Calu3 (cell line): ENCODE data around the gene MRPL1. TPM values are rescaled to one million over a fixed set of nuclear protein-coding genes. Genes with fewer than 3 reads are reported as not detected.
"Not testable (repeated sequence)": the region's sequence is repeated elsewhere in the genome, so short reads cannot be mapped to it uniquely, and the experiment has no call there.

Source experiments
- BruUV-seq: library from RNA; stranded (reverse); fragments of 400-500 nt; replicated peaks from 2 replicates; lab custom pipeline; 2021; lab: Mats Ljungman, UMichigan
- CTCF ChIA-PET: fragments of 300-600 bp; sonication (Branson Sonifier 250); formaldehyde crosslinking; loops from one replicate; lab custom pipeline; 2022; ENCODE audit warnings: antibody characterized with exemption; lab: Charles Lee
- DNase-seq: peaks from one replicate; pipeline ENCODE4 v3.0.0; 2022
- H3K27ac Mint-ChIP-seq: one replicate; pipeline ENCODE4 v1.8.0; 2022; ENCODE audit warnings: mixed read lengths; ENCODE audit not compliant: unreplicated experiment
- H3K27me3 Mint-ChIP-seq: one replicate; pipeline ENCODE4 v1.8.0; 2022; ENCODE audit warnings: mixed read lengths; ENCODE audit not compliant: unreplicated experiment
- H3K36me3 Mint-ChIP-seq: one replicate; pipeline ENCODE4 v1.8.0; 2022; ENCODE audit warnings: mild to moderate bottlenecking, moderate library complexity, mixed read lengths; ENCODE audit not compliant: insufficient read depth, unreplicated experiment
- H3K4me1 Mint-ChIP-seq: one replicate; pipeline ENCODE4 v1.8.0; 2022; ENCODE audit warnings: mild to moderate bottlenecking, low read depth, mixed read lengths; ENCODE audit not compliant: unreplicated experiment
- H3K4me3 Mint-ChIP-seq: one replicate; pipeline ENCODE4 v1.8.0; 2022; ENCODE audit warnings: mild to moderate bottlenecking, low read depth, moderate library complexity, mixed read lengths; ENCODE audit not compliant: unreplicated experiment
- H3K9me3 Mint-ChIP-seq: one replicate; pipeline ENCODE4 v1.8.0; 2022; ENCODE audit warnings: low read depth, mixed read lengths; ENCODE audit not compliant: unreplicated experiment
- CTCF ChIP-seq: fragments of 200-600 bp; IDR thresholded peaks from one replicate; pipeline ENCODE4 v1.8.0; 2022; ENCODE audit warnings: antibody characterized with exemption; ENCODE audit not compliant: unreplicated experiment
- intact Hi-C: fragments of 100-400 bp; cut with micrococcal nuclease; formaldehyde crosslinking; loops from one replicate; pipeline ENCODE4 v1.10.0; 2022; ENCODE audit not compliant: unreplicated experiment
- total RNA-seq: library from RNA; stranded (reverse); gene quantifications from 2 replicates; pipeline ENCODE4 v1.2.3, GENCODE V29; 2022

MRPL1 gene
- total RNA-seq, 1 experiment from 2014 or later = 29.3 TPM

DNA sequence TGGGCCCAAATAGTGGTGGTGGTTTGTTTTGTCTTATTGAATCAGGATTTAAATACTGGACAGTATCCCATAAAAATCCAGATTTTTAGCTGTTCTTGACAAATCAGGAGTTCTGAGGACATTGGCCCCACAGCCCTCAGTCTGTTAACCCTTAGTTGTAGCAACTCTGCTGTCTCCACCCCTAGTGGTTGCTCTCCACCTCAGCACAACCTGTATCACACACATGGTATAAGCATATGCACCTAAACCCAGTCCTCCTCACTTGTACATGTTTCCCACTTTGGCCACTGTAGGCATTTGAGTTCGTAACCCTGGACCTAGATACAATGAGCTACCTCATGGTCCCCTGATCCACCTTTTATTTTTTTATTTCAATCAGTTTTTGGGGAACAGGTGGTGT is 75.9 kb downstream of the MRPL1 start:
- H3K9me3 Mint-ChIP-seq = no peaks in the 10 kb centered on the region
- intact Hi-C loops = no loop called here
- BruUV-seq = no TSS peak
- CTCF ChIA-PET = no interaction called here
- no peaks in the 10 kb centered on the region for H3K36me3 Mint-ChIP-seq
- no peaks in the 10 kb centered on the region for H3K27me3 Mint-ChIP-seq
- no peak overlapping the region for H3K4me3 Mint-ChIP-seq
- H3K4me1 Mint-ChIP-seq = no peaks in the 10 kb centered on the region
- no peak for TF ChIP-seq CTCF
- no peak overlapping the region for H3K27ac Mint-ChIP-seq
- DNase-seq = no peak

- intact Hi-C loops, H3K27ac Mint-ChIP-seq, CTCF ChIA-PET, H3K27me3 Mint-ChIP-seq, H3K9me3 Mint-ChIP-seq, H3K36me3 Mint-ChIP-seq, BruUV-seq, DNase-seq, H3K4me1 Mint-ChIP-seq, H3K4me3 Mint-ChIP-seq: not testable (repeated sequence)
Measured at GRCh38 chr4:77945929-77946328, 83.3 kb downstream of the MRPL1 start.

DNA sequence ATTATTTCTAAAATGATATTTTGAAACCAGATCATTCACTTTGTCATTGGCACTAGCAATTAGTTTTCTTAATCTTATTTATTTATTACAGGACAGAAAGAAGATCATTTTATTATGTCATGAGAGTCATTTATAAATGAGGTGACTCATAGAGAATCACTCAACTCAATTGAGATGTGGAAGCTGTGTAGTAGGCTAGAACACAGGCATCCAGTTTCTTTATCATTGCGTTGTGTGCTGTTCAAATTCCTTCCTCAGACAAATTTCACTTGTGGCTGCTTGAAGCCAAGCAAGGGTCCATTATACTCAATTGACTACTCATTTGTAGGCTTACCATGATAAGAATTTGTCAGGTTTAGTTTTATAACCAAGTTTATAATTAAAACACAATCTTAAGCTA is 87.6 kb downstream of the MRPL1 start:
- CTCF ChIA-PET = no interaction called here
- DNase-seq = no peak
- Mint-ChIP-seq H3K27ac (no peak overlapping the region), H3K36me3 (no peaks in the 10 kb centered on the region), H3K9me3 (no peaks in the 10 kb centered on the region), H3K4me1 (no peaks in the 10 kb centered on the region), H3K27me3 (no peaks in the 10 kb centered on the region), H3K4me3 (no peak overlapping the region)
- TF ChIP-seq CTCF = no peak
- intact Hi-C loops = loop anchor here (10.0 kb wide), 1 partner anchor 915 kb away; no protein-coding TSS in a partner anchor
- no TSS peak for BruUV-seq

- Mint-ChIP-seq H3K4me3 (no peak overlapping the region), H3K9me3 (no peaks in the 10 kb centered on the region), H3K27ac (no peak overlapping the region), H3K36me3 (no peaks in the 10 kb centered on the region), H3K4me1 (no peaks in the 10 kb centered on the region), H3K27me3 (no peaks in the 10 kb centered on the region)
- no peak for DNase-seq
- no peak for TF ChIP-seq CTCF
- intact Hi-C loops = loop anchor here (10.0 kb wide), 1 partner anchor 912 kb away; no protein-coding TSS in a partner anchor
- BruUV-seq = no TSS peak
- CTCF ChIA-PET = no interaction called here
Measured at GRCh38 chr4:77952457-77952856, 89.8 kb downstream of the MRPL1 start.

DNA sequence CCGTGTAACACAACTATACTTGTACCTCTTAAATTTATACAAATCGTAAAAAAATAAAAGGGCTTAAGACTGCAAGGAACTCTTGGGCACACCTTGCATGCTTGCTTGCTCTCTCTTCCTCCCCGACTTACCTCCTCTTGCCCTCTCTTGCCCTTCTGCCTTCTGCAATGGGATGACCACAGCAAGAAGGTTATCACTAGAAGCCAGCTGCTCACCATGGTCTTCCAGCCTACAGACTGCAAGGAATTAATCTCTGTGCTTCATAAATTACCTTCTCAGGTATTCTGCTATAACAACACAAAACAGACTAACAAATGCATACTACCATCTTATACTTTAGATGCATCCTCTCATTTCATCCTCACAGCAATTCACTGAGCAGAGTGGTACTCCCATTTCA is 92.1 kb downstream of the MRPL1 start:
- CTCF ChIA-PET = interaction anchor here (0.6 kb wide), 1 partner anchor 485 kb away, joined by 3 read pairs; no protein-coding TSS in a partner anchor
- no peaks in the 10 kb centered on the region for H3K27me3 Mint-ChIP-seq
- no peaks in the 10 kb centered on the region for H3K9me3 Mint-ChIP-seq
- no peaks in the 10 kb centered on the region for H3K36me3 Mint-ChIP-seq
- BruUV-seq = no TSS peak
- intact Hi-C loops = loop anchor here (5.0 to 10.0 kb wide), 2 partner anchors 910 to 968 kb away; no protein-coding TSS in a partner anchor
- TF ChIP-seq CTCF = no peak
- no peak overlapping the region for H3K4me3 Mint-ChIP-seq
- no peak overlapping the region for H3K27ac Mint-ChIP-seq
- no peak for DNase-seq
- no peaks in the 10 kb centered on the region for H3K4me1 Mint-ChIP-seq
